Panc1 (cell line): Measurements from ENCODE around the gene CACNA1A. TPM values are rescaled to one million over a fixed set of nuclear protein-coding genes. Genes with fewer than 3 reads are reported as not detected.

Experiments
- ATAC-seq: fragments of 200-7000 bp; cut with Tn5 transposase; 2 replicates; pipeline ENCODE4 v1.9.1; 2020; ENCODE audit warnings: mild to moderate bottlenecking, moderate library complexity
- BruUV-seq: library from RNA; stranded (reverse); fragments of 400-500 nt; replicated peaks from 2 replicates; lab custom pipeline; 2021; lab: Mats Ljungman, UMichigan
- CTCF ChIA-PET: fragments of 300-600 bp; sonication (Branson Sonifier 250); formaldehyde crosslinking; loops from one replicate; lab custom pipeline; 2022; ENCODE audit warnings: antibody characterized with exemption; lab: Charles Lee
- POLR2A ChIA-PET: fragments of 300-600 bp; sonication (Branson Sonifier 250); formaldehyde crosslinking; loops from one replicate; lab custom pipeline; 2022; ENCODE audit warnings: antibody characterized with exemption; lab: Charles Lee
- DNase-seq: peaks from one replicate; pipeline ENCODE4 v3.0.0-alpha.2; 2010; ENCODE audit warnings: low read depth, low spot score
- H3K27ac ChIP-seq: 2 replicates; pipeline ENCODE4 v1.5.1; 2011; ENCODE audit warnings: mild to moderate bottlenecking, low read length, inconsistent platforms
- H3K27me3 ChIP-seq: fragments of 200-500 bp; sonication (Bioruptor generic); 2 replicates; pipeline ENCODE4 v1.6.0; 2014; ENCODE audit warnings: low read length, inconsistent platforms; ENCODE audit not compliant: control insufficient read depth, insufficient read depth
- H3K36me3 ChIP-seq: fragments of 200-500 bp; sonication (Bioruptor generic); 2 replicates; pipeline ENCODE4 v1.5.1; 2014; ENCODE audit warnings: inconsistent platforms, mild to moderate bottlenecking, low read length, moderate library complexity; ENCODE audit not compliant: control insufficient read depth, insufficient read depth
- H3K4me1 ChIP-seq: 2 replicates; pipeline ENCODE4 v1.5.1; 2011; ENCODE audit warnings: inconsistent platforms, mild to moderate bottlenecking, low read length, moderate library complexity; ENCODE audit not compliant: control insufficient read depth, insufficient read depth
- H3K4me3 ChIP-seq, 2 experiments: 2 replicates each; pipeline ENCODE4 v1.5.1; 2011 to 2012; ENCODE audit warnings: low read depth in 2 of 2, low read length in 2 of 2, mild to moderate bottlenecking in 2 of 2, inconsistent platforms in 1 of 2, moderate library complexity in 1 of 2
- H3K9me3 ChIP-seq: fragments of 200-500 bp; sonication (Bioruptor generic); 2 replicates; pipeline ENCODE4 v1.5.1; 2014; ENCODE audit warnings: low read depth, mild to moderate bottlenecking, inconsistent platforms, low read length, moderate library complexity; ENCODE audit not compliant: control insufficient read depth, insufficient read depth
- POLR2AphosphoS5 ChIP-seq: IDR thresholded peaks from 2 replicates; pipeline ENCODE4 v1.6.1; 2012; ENCODE audit warnings: mild to moderate bottlenecking, low read depth, low read length, moderate library complexity
- SIN3A ChIP-seq: IDR thresholded peaks from 2 replicates; pipeline ENCODE4 v1.6.1; 2012; ENCODE audit warnings: low read depth, mild to moderate bottlenecking, low read length, moderate library complexity, borderline replicate concordance; ENCODE audit not compliant: insufficient read depth
- TCF7L2 ChIP-seq: IDR thresholded peaks from 2 replicates; pipeline ENCODE4 v1.6.1; 2011; ENCODE audit warnings: mild to moderate bottlenecking, low read depth, low read length, inconsistent platforms
- in situ Hi-C: cut with HindIII; loops from 2 replicates; pipeline ENCODE4 v1.10.0; 2016; ENCODE audit warnings: low sequenced_read_pairs, low pct_unique_long_range_greater_than_20kb
- intact Hi-C: fragments of 100-400 bp; cut with micrococcal nuclease; formaldehyde crosslinking; loops from one replicate; pipeline ENCODE4 v1.10.0; 2022; ENCODE audit not compliant: unreplicated experiment
- total RNA-seq: library from RNA; stranded (reverse); gene quantifications from one replicate; pipeline ENCODE4 v1.2.1, GENCODE V29; 2021; ENCODE audit not compliant: unreplicated experiment
- TF ChIP-seq, protein P1 (sequence below): fragments of 450-650 bp; IDR thresholded peaks from 2 replicates; pipeline ENCODE4 v1.5.1; 2017; ENCODE audit warnings: mild to moderate bottlenecking
- TF ChIP-seq, protein P2 (sequence below), 2 experiments: IDR thresholded peaks; 2 replicates each; pipeline ENCODE4 v1.6.1; 2011 to 2012; ENCODE audit warnings: low read depth in 2 of 2, control low read depth in 1 of 2, low read length in 1 of 2, mild to moderate bottlenecking in 1 of 2, moderate library complexity in 1 of 2; ENCODE audit not compliant: insufficient read depth in 1 of 2

The CACNA1A gene
- total RNA-seq, 1 experiment from 2014 or later: 0.51 TPM

DNA sequence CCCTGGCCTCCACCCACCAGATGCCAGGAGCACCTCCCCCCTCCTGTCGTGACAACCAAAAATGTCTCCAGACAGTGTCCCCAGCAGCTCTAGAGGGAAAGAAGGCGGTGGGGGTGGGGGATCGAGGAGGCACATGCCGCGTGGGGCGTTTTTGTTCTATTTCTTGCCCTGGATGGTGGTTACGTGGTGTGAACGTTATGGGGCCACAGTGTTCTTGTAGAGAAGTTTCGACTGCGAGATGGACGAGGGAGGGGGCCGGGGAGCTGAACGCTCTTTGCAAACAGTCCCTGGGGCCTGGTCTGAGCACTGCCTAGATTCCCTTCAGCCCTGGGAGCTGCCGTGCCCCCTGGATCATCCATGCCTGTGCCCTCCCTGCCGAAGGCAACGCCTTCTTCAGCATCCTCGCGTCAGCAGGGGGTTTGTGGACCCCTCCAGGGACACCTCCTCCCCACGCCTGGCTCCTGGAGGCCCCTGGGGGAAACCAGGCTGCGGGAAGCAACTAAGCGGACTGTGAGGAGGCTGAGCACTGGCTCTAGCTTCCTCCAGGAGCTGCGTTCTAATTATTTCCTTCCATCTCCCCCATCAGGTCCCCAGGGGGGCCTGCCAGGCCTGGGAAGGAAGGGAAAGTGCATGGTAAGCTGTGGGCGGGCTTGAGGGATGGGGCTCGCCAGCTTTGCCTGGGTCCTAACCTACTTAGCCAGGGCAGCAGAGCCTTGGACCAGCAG lies 224.6 kb downstream of the CACNA1A start:
- H3K27me3 ChIP-seq: no peaks in the 10 kb centered on the region
- no peak overlapping the region for H3K4me3 ChIP-seq
- TF ChIP-seq POLR2AphosphoS5: no peak
- no peak for TF ChIP-seq SIN3A
- TF ChIP-seq, protein P1, sequence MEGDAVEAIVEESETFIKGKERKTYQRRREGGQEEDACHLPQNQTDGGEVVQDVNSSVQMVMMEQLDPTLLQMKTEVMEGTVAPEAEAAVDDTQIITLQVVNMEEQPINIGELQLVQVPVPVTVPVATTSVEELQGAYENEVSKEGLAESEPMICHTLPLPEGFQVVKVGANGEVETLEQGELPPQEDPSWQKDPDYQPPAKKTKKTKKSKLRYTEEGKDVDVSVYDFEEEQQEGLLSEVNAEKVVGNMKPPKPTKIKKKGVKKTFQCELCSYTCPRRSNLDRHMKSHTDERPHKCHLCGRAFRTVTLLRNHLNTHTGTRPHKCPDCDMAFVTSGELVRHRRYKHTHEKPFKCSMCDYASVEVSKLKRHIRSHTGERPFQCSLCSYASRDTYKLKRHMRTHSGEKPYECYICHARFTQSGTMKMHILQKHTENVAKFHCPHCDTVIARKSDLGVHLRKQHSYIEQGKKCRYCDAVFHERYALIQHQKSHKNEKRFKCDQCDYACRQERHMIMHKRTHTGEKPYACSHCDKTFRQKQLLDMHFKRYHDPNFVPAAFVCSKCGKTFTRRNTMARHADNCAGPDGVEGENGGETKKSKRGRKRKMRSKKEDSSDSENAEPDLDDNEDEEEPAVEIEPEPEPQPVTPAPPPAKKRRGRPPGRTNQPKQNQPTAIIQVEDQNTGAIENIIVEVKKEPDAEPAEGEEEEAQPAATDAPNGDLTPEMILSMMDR: no peak
- no peak for TF ChIP-seq TCF7L2
- TF ChIP-seq, protein P2, sequence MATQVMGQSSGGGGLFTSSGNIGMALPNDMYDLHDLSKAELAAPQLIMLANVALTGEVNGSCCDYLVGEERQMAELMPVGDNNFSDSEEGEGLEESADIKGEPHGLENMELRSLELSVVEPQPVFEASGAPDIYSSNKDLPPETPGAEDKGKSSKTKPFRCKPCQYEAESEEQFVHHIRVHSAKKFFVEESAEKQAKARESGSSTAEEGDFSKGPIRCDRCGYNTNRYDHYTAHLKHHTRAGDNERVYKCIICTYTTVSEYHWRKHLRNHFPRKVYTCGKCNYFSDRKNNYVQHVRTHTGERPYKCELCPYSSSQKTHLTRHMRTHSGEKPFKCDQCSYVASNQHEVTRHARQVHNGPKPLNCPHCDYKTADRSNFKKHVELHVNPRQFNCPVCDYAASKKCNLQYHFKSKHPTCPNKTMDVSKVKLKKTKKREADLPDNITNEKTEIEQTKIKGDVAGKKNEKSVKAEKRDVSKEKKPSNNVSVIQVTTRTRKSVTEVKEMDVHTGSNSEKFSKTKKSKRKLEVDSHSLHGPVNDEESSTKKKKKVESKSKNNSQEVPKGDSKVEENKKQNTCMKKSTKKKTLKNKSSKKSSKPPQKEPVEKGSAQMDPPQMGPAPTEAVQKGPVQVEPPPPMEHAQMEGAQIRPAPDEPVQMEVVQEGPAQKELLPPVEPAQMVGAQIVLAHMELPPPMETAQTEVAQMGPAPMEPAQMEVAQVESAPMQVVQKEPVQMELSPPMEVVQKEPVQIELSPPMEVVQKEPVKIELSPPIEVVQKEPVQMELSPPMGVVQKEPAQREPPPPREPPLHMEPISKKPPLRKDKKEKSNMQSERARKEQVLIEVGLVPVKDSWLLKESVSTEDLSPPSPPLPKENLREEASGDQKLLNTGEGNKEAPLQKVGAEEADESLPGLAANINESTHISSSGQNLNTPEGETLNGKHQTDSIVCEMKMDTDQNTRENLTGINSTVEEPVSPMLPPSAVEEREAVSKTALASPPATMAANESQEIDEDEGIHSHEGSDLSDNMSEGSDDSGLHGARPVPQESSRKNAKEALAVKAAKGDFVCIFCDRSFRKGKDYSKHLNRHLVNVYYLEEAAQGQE (IDR thresholded peaks at IDR 0.05; ENCODE audit: insufficient read depth in 1 of 2, low read depth in 2 of 2, low read length in 1 of 2): no peak
- in situ Hi-C loops: no loop called here
- DNase-seq (no peak), ATAC-seq (no peak)
- no peaks in the 10 kb centered on the region for H3K36me3 ChIP-seq
- ChIA-PET CTCF (interaction anchor here (0.6 kb wide), 3 partner anchors 53 to 169 kb away, joined by 3 to 7 read pairs (median 6); no protein-coding TSS in a partner anchor), POLR2A (interaction anchor here (0.6 kb wide), 1 partner anchor 479 kb away, joined by 4 read pairs; no protein-coding TSS in a partner anchor)
- H3K9me3 ChIP-seq: no peaks in the 10 kb centered on the region
- H3K27ac ChIP-seq: no peak overlapping the region
- no TSS peak for BruUV-seq
- no peaks in the 10 kb centered on the region; the same call in 1 of the 2 replicates for H3K4me1 ChIP-seq
- intact Hi-C loops: no loop called here

DNA sequence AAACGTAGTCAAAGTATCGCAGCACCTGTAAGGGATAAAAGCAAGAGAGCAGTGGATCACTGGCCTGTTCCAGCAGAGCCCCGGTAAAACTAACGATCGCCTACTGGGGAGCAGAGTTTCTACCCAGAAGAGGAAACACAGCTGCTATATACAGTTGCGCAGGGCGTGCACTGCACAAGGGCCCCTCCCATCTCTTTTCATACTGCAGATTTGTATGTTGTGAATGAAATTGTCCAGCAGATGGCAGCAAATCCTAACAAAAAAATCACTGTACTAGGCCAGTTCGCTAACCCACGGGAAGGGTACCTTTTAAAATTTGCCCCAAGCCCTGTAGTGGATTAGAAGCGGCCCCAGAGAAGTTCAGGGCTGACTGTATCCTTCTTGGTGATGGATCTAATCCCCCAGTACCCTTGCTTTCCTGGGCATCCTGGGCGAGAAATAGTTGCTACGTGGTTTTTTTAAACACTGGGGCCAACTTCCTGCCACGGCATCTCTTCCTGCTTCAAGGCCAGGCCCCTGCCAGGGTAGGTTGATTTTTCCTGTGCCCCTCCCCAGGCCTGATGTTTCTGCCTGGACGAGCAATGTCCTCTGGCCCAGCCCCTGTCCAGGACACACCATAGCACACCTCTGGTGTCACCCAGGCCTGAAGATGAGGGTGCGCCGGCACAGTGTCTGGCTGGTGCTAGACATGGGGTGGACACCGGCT lies 229.0 kb downstream of the CACNA1A start:
- CTCF ChIA-PET: interaction anchor here (0.6 to 2.3 kb wide), 5 partner anchors 152 to 312 kb away, joined by 3 to 19 read pairs (median 4); no protein-coding TSS in a partner anchor
- Histone ChIP-seq H3K9me3 (no peaks in the 10 kb centered on the region), H3K36me3 (no peaks in the 10 kb centered on the region), H3K4me1 (no peaks in the 10 kb centered on the region; the same call in 1 of the 2 replicates), H3K4me3 (no peak overlapping the region), H3K27me3 (no peaks in the 10 kb centered on the region), H3K27ac (peak overlapping the region; percentile 17; the same call in 1 of the 2 replicates)
- peak; percentile 64 for DNase-seq
- no peak for TF ChIP-seq TCF7L2
- no peak for TF ChIP-seq POLR2AphosphoS5
- TF ChIP-seq, protein P2 (IDR thresholded peaks at IDR 0.05; ENCODE audit: insufficient read depth in 1 of 2, low read depth in 2 of 2, low read length in 1 of 2): no peak
- TF ChIP-seq, protein P1: no peak; the same call in 1 of the 2 replicates
- TF ChIP-seq SIN3A: no peak
- in situ Hi-C loops (no loop called here), intact Hi-C loops (loop anchor here (2.0 to 5.0 kb wide), 2 partner anchors 155 to 312 kb away; no protein-coding TSS in a partner anchor)
- peak; percentile 95 for ATAC-seq
- POLR2A ChIA-PET: no interaction called here
- no TSS peak for BruUV-seq
